GM21390 (cell line): ENCODE data around the gene ARHGEF28.

Source experiments
- ATAC-seq: cut with Tn5 transposase; IDR thresholded peaks from one replicate; pipeline ENCODE4 v1.9.1; 2021; ENCODE audit not compliant: unreplicated experiment

Gene ARHGEF28

GRCh38 chr5:73952872-73953271, 326.9 kb downstream of the ARHGEF28 start:
- ATAC-seq = no peak

GRCh38 chr5:73954381-73954780, 328.4 kb downstream of the ARHGEF28 start:
- ATAC-seq = no peak

GRCh38 chr5:73955271-73955846, 329.4 kb downstream of the ARHGEF28 start:
- no peak for ATAC-seq

- ATAC-seq = no peak
Observed at GRCh38 chr5:73957397-73958001, 331.5 kb downstream of the ARHGEF28 start.

GRCh38 chr5:73958037-73958436, 332.0 kb downstream of the ARHGEF28 start:
- no peak for ATAC-seq

- ATAC-seq = no peak
Observed at GRCh38 chr5:73960023-73960422, 334.0 kb downstream of the ARHGEF28 start.

- ATAC-seq = no peak
Observed at GRCh38 chr5:73960426-73960825, 334.4 kb downstream of the ARHGEF28 start.

- no peak for ATAC-seq
Observed at GRCh38 chr5:73962801-73963425, 336.9 kb downstream of the ARHGEF28 start.

- ATAC-seq = no peak
Observed at GRCh38 chr5:73964352-73964865, 338.4 kb downstream of the ARHGEF28 start.

GRCh38 chr5:73966451-73966850, 340.5 kb downstream of the ARHGEF28 start:
- no peak for ATAC-seq

GRCh38 chr5:73967347-73967746, 341.4 kb downstream of the ARHGEF28 start:
- no peak for ATAC-seq

GRCh38 chr5:73968246-73968645, 342.2 kb downstream of the ARHGEF28 start:
- no peak for ATAC-seq

- no peak for ATAC-seq
Observed at GRCh38 chr5:73968729-73969128, 342.7 kb downstream of the ARHGEF28 start.

- no peak for ATAC-seq
Observed at GRCh38 chr5:73969195-73970036, 343.4 kb downstream of the ARHGEF28 start.

GRCh38 chr5:73971326-73971725, 345.3 kb downstream of the ARHGEF28 start:
- no peak for ATAC-seq

- ATAC-seq = no peak
Observed at GRCh38 chr5:73973135-73973534, 347.1 kb downstream of the ARHGEF28 start.

- ATAC-seq = no peak
Observed at GRCh38 chr5:73974871-73975360, 348.9 kb downstream of the ARHGEF28 start.

GRCh38 chr5:73975845-73976244, 349.8 kb downstream of the ARHGEF28 start:
- no peak for ATAC-seq

- ATAC-seq = no peak
Observed at GRCh38 chr5:73977146-73977545, 351.1 kb downstream of the ARHGEF28 start.

GRCh38 chr5:73979321-73979720, 353.3 kb downstream of the ARHGEF28 start:
- no peak for ATAC-seq

- no peak for ATAC-seq
Observed at GRCh38 chr5:73981704-73982103, 355.7 kb downstream of the ARHGEF28 start.
